BE2C (cell line): ENCODE measurements around the gene ERMP1.

Source experiments
- DNase-seq: peaks from one replicate; pipeline ENCODE4 v3.0.0-alpha.2; 2020
- H3K27me3 ChIP-seq: fragments of 250-450 bp; sonication (Bioruptor Pico); 2 replicates; pipeline ENCODE4 v1.5.1; 2020; ENCODE audit warnings: mild to moderate bottlenecking
- H3K36me3 ChIP-seq: fragments of 250-450 bp; sonication (Bioruptor Pico); 2 replicates; pipeline ENCODE4 v1.5.1; 2020; ENCODE audit warnings: mild to moderate bottlenecking
- H3K4me1 ChIP-seq: fragments of 250-450 bp; sonication (Bioruptor Pico); 2 replicates; pipeline ENCODE4 v1.5.1; 2020
- H3K4me3 ChIP-seq: 2 replicates; pipeline ENCODE4 v1.5.1; 2011; ENCODE audit warnings: low read depth, low read length
- H3K9me3 ChIP-seq: fragments of 250-450 bp; sonication (Bioruptor Pico); 2 replicates; pipeline ENCODE4 v1.5.1; 2020
- TF ChIP-seq, protein P1 (sequence below): IDR thresholded peaks from 2 replicates; pipeline ENCODE4 v1.5.1; 2012; ENCODE audit warnings: mild to moderate bottlenecking, low read depth, low read length

ERMP1 gene

DNA sequence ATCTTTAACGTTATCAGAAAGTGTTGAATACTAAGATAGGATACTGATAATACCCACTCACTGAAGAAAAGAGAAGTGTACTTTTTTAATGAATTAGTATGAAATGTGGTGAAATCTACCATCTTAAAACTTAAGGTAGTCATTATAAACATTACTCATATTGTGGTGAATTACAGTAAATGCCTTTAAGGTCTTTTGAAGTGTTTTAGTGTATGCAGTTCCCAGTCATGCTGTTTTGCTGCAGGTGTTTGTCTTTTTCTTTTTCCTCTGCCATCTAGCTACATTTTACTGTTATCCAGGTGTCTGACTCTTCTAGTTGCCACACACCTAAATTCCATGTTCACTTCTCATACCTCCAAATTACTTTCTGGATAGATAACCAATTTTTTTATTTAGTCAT, 72.6 kb downstream of the ERMP1 start:
- Histone ChIP-seq H3K27me3 (no peaks in the 10 kb centered on the region), H3K4me1 (no peaks in the 10 kb centered on the region), H3K36me3 (peaks cover 23% of the 10 kb centered on the region), H3K9me3 (no peaks in the 10 kb centered on the region), H3K4me3 (no peak overlapping the region)
- TF ChIP-seq, protein P1, sequence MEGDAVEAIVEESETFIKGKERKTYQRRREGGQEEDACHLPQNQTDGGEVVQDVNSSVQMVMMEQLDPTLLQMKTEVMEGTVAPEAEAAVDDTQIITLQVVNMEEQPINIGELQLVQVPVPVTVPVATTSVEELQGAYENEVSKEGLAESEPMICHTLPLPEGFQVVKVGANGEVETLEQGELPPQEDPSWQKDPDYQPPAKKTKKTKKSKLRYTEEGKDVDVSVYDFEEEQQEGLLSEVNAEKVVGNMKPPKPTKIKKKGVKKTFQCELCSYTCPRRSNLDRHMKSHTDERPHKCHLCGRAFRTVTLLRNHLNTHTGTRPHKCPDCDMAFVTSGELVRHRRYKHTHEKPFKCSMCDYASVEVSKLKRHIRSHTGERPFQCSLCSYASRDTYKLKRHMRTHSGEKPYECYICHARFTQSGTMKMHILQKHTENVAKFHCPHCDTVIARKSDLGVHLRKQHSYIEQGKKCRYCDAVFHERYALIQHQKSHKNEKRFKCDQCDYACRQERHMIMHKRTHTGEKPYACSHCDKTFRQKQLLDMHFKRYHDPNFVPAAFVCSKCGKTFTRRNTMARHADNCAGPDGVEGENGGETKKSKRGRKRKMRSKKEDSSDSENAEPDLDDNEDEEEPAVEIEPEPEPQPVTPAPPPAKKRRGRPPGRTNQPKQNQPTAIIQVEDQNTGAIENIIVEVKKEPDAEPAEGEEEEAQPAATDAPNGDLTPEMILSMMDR, result no peak
- DNase-seq, result no peak

- TF ChIP-seq, protein P1, result no peak
- Histone ChIP-seq H3K9me3 (no peaks in the 10 kb centered on the region), H3K4me3 (no peak overlapping the region), H3K4me1 (no peaks in the 10 kb centered on the region), H3K27me3 (no peaks in the 10 kb centered on the region), H3K36me3 (peaks cover 10% of the 10 kb centered on the region)
- no peak for DNase-seq
Measured at GRCh38 chr9:5756633-5757032, 76.3 kb downstream of the ERMP1 start.

- Histone ChIP-seq H3K4me3 (no peak overlapping the region), H3K9me3 (no peaks in the 10 kb centered on the region), H3K4me1 (no peaks in the 10 kb centered on the region), H3K36me3 (peaks cover 16% of the 10 kb centered on the region), H3K27me3 (no peaks in the 10 kb centered on the region)
- TF ChIP-seq, protein P1, result no peak
- DNase-seq, result no peak
Measured at GRCh38 chr9:5750569-5750968, 82.3 kb downstream of the ERMP1 start.

DNA sequence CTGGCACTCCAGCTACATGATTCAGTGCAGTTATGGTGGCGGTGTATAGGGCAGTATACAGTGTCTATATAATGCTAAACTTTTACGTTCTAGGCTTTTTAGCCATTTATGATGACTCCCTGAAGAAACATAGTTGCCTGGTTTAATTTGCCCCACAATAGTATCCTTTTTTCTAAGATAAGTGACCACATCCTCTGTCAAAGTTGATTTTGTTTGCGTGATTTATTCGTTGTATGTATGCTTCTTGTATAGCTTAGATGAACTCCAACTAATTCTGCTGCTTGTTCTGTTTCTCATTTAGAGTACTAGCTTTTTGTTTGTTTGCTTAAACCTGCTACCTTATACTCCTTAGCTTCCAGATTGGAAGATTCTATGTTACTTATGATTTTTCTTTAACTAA, 83.6 kb downstream of the ERMP1 start:
- no peak overlapping the region for H3K4me3 ChIP-seq
- DNase-seq, result no peak
- TF ChIP-seq, protein P1, result no peak

DNA sequence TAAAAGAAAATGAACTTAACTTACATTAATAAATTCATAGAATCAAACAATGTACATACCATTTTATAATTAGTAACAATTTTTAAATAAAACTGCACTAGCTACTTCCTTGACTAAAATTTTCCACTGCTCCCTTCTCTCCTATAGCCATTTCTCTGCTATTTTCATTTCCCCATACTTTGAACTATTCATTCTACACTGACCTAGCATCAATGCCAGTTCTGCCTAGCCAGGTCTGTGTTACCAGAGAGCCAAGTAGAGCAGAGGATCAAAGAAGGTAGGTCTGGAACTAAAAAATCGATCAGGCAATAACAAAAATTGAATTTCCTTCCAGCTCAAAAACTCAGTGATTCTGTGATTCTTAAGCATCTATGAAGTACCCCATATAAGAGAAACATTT, 84.5 kb downstream of the ERMP1 start:
- TF ChIP-seq, protein P1, result no peak
- no peak for DNase-seq
- no peaks in the 10 kb centered on the region for H3K27me3 ChIP-seq
- H3K9me3 ChIP-seq, result no peaks in the 10 kb centered on the region
- peaks cover 23% of the 10 kb centered on the region for H3K36me3 ChIP-seq
- no peak overlapping the region for H3K4me3 ChIP-seq
- no peaks in the 10 kb centered on the region; the same call in 1 of the 2 replicates for H3K4me1 ChIP-seq

More for the DNA sequence above, 83.6 kb downstream of the ERMP1 start:
- H3K27me3 ChIP-seq, result no peaks in the 10 kb centered on the region
- H3K36me3 ChIP-seq, result peaks cover 18% of the 10 kb centered on the region
- H3K4me1 ChIP-seq, result no peaks in the 10 kb centered on the region
- no peaks in the 10 kb centered on the region for H3K9me3 ChIP-seq

- DNase-seq, result no peak
- H3K36me3 ChIP-seq, result peaks cover 22% of the 10 kb centered on the region
- TF ChIP-seq, protein P1, result no peak
- H3K9me3 ChIP-seq, result no peaks in the 10 kb centered on the region
- peaks cover 3% of the 10 kb centered on the region for H3K4me1 ChIP-seq
- no peaks in the 10 kb centered on the region for H3K27me3 ChIP-seq
- H3K4me3 ChIP-seq, result no peak overlapping the region
Measured at GRCh38 chr9:5743109-5743508, 89.8 kb downstream of the ERMP1 start.
